ENCODE data around the gene ASNSD1. TPM values are rescaled to one million over a fixed set of nuclear protein-coding genes. Genes with fewer than 3 reads are reported as not detected.

ASNSD1 gene
- total RNA-seq, 1 experiment from 2014 or later = 33.7 TPM

GRCh38 chr2:189669913-189670312 lies 8.7 kb downstream of the ASNSD1 start:
- no peaks in the 10 kb centered on the region for H3K27me3 ChIP-seq (ENCODE audit: low read length)
- H3K9me2 ChIP-seq (replicated peaks; ENCODE audit: low read length) = no peaks in the 10 kb centered on the region
- no peaks in the 10 kb centered on the region for H3K9me3 ChIP-seq (ENCODE audit: low read length)
- ATAC-seq (no peak), DNase-seq (no peak)
- CTCF ChIA-PET = no interaction called here
- no peak overlapping the region for H3K27ac ChIP-seq (ENCODE audit: low read length)
- no peaks in the 10 kb centered on the region for H4K20me1 ChIP-seq (ENCODE audit: low read length)
- BruUV-seq (replicated peaks) = no TSS peak
- no peak overlapping the region for H3K4me2 ChIP-seq (ENCODE audit: low read length)
- H3K4me3 ChIP-seq (ENCODE audit: low read length) = no peak overlapping the region
- no peak overlapping the region for H2AFZ ChIP-seq (ENCODE audit: low read length)
- H3K36me3 ChIP-seq (ENCODE audit: low read depth, low read length) = peaks cover 39% of the 10 kb centered on the region
- H3F3A ChIP-seq (ENCODE audit: low read length, unreplicated experiment) = no peaks in the 10 kb centered on the region
- peaks cover 9% of the 10 kb centered on the region; the same call in 1 of the 2 replicates for H3K79me2 ChIP-seq (ENCODE audit: low read length)
- TF ChIP-seq EZH2phosphoT487 (IDR thresholded peaks at IDR 0.05; ENCODE audit: borderline replicate concordance, low read length) = no peak
- TF ChIP-seq CTCF (conservative IDR thresholded peaks at IDR 0.05; ENCODE audit: low read depth, low read length) = no peak
- TF ChIP-seq EZH2 (IDR thresholded peaks at IDR 0.05; ENCODE audit: low read length, unreplicated experiment) = no peak
- peaks cover 8% of the 10 kb centered on the region; the same call in 1 of the 2 replicates for H3K4me1 ChIP-seq (ENCODE audit: insufficient read depth, low read length)
- intact Hi-C loops (cut with micrococcal nuclease) = no loop called here
- no peak overlapping the region for H3K9ac ChIP-seq (ENCODE audit: low read length)
- POLR2A ChIA-PET (ENCODE audit: unreplicated experiment) = no interaction called here

- DNase-seq (peak; percentile 13), ATAC-seq (peak; percentile 3; the same call in 1 of the 2 replicates)
- Histone ChIP-seq H3F3A (ENCODE audit: low read length, unreplicated experiment) (no peaks in the 10 kb centered on the region), H3K4me1 (ENCODE audit: insufficient read depth, low read length) (peaks cover 12% of the 10 kb centered on the region; the same call in 1 of the 2 replicates), H3K4me3 (ENCODE audit: low read length) (peak overlapping the region; percentile 73), H3K27ac (ENCODE audit: low read length) (no peak overlapping the region), H3K9me2 (replicated peaks; ENCODE audit: low read length) (no peaks in the 10 kb centered on the region), H3K4me2 (ENCODE audit: low read length) (peak overlapping the region; percentile 91), H2AFZ (ENCODE audit: low read length) (peak overlapping the region; percentile 99), H3K79me2 (ENCODE audit: low read length) (no peaks in the 10 kb centered on the region), H3K9me3 (ENCODE audit: low read length) (no peaks in the 10 kb centered on the region), H4K20me1 (ENCODE audit: low read length) (no peaks in the 10 kb centered on the region), H3K36me3 (ENCODE audit: low read depth, low read length) (peaks cover 12% of the 10 kb centered on the region; the same call in 1 of the 2 replicates), H3K27me3 (ENCODE audit: low read length) (no peaks in the 10 kb centered on the region), H3K9ac (ENCODE audit: low read length) (peak overlapping the region; percentile 85)
- no TSS peak for BruUV-seq (replicated peaks)
- TF ChIP-seq CTCF (conservative IDR thresholded peaks at IDR 0.05; ENCODE audit: low read depth, low read length) (no peak), EZH2 (IDR thresholded peaks at IDR 0.05; ENCODE audit: low read length, unreplicated experiment) (no peak), EZH2phosphoT487 (IDR thresholded peaks at IDR 0.05; ENCODE audit: borderline replicate concordance, low read length) (no peak)
- POLR2A ChIA-PET (ENCODE audit: unreplicated experiment) = interaction anchor here (0.7 kb wide), 1 partner anchor 656 kb away, joined by 8 read pairs; no protein-coding TSS in a partner anchor
- CTCF ChIA-PET = interaction anchor here (0.5 to 1.2 kb wide), 2 partner anchors 13 to 31 kb away, joined by 3 read pairs; no protein-coding TSS in a partner anchor
- intact Hi-C loops (cut with micrococcal nuclease) = loop anchor here (1.0 kb wide), 2 partner anchors 13 to 24 kb away; partner anchors contain the start of gene ASNSD1
Measured at GRCh38 chr2:189673661-189674373, 12.6 kb downstream of the ASNSD1 start.
